ENCODE data around the gene COL9A3. TPM values are rescaled to one million over a fixed set of nuclear protein-coding genes. Genes with fewer than 3 reads are reported as not detected.

Gene COL9A3
- total RNA-seq, 1 experiment from 2014 or later = 150 TPM

GRCh38 chr20:62878244-62879038 lies 61.6 kb downstream of the COL9A3 start:
- H3K56ac ChIP-seq (ENCODE audit: insufficient read length, low read depth, low read length) = no peak overlapping the region
- H4K91ac ChIP-seq (ENCODE audit: insufficient read length, low read depth, low read length) = no peak overlapping the region
- no peaks in the 10 kb centered on the region for H3K9me3 ChIP-seq (ENCODE audit: control insufficient read depth, low read depth, low read length)
- no peak overlapping the region for H3K4ac ChIP-seq (ENCODE audit: low read depth, low read length)
- no peak overlapping the region for H4K8ac ChIP-seq (replicated peaks; ENCODE audit: insufficient read length, low read depth, low read length)
- H2AFZ ChIP-seq (ENCODE audit: low read length) = no peak overlapping the region
- H3K23ac ChIP-seq (ENCODE audit: insufficient read length, low read depth, low read length) = no peak overlapping the region
- H2BK20ac ChIP-seq (ENCODE audit: low read depth, low read length, poor library complexity, severe bottlenecking) = no peak overlapping the region
- H2BK120ac ChIP-seq (ENCODE audit: low read depth, low read length, poor library complexity, severe bottlenecking) = no peak overlapping the region
- H4K5ac ChIP-seq (ENCODE audit: insufficient read length, low read depth, low read length) = no peak overlapping the region
- Mint-ChIP-seq H3K27me3 (ENCODE audit: low read depth) (peaks cover 5% of the 10 kb centered on the region), H3K36me3 (ENCODE audit: insufficient read depth in 1 of 3, low read depth in 3 of 3) (peaks cover 0 to 22% (median 11%) of the 10 kb centered on the region in 3 experiments; a peak in 5 of 7 replicates), H3K4me1 (peaks cover 22 to 34% of the 10 kb centered on the region in 2 experiments), H3K9me3 (peaks cover 2 to 8% of the 10 kb centered on the region in 2 experiments; a peak in 4 of 5 replicates), H3K4me3 (peak overlapping the region in 1 of 2 experiments; percentile 35; a peak in 2 of 5 replicates), H3K27ac (no peak overlapping the region)
- no CpG with 5 or more reads among the region's 20 CpGs for WGBS (ENCODE audit: extremely low coverage, insufficient read length, low lambda C conversion rate)
- no peak overlapping the region for H3K9ac ChIP-seq (ENCODE audit: extremely low read depth, insufficient read length, low read length)
- no peak overlapping the region for H3K27ac ChIP-seq (ENCODE audit: insufficient read length, low read depth, low read length)
- H3K4me2 ChIP-seq (ENCODE audit: insufficient read depth, insufficient read length, low read length) = no peak overlapping the region
- no peak overlapping the region for H3K14ac ChIP-seq (ENCODE audit: insufficient read depth, low read length)
- DNase-seq = no peak
- H3K79me2 ChIP-seq (ENCODE audit: insufficient read depth, low read length) = no peaks in the 10 kb centered on the region
- H3K79me1 ChIP-seq (ENCODE audit: insufficient read depth, low read depth, low read length, poor library complexity, severe bottlenecking) = no peaks in the 10 kb centered on the region
- no peak overlapping the region for H2BK12ac ChIP-seq (ENCODE audit: insufficient read length, low read depth, low read length)
- H4K20me1 ChIP-seq (ENCODE audit: control insufficient read depth, insufficient read depth, insufficient read length) = no peaks in the 10 kb centered on the region
- no peaks in the 10 kb centered on the region for H3K27me3 ChIP-seq (ENCODE audit: insufficient read depth, low read length)
- H3K18ac ChIP-seq (ENCODE audit: insufficient read length, low read depth, low read length) = no peak overlapping the region
- no peak overlapping the region for H2BK5ac ChIP-seq (ENCODE audit: insufficient read length, low read length)
- H2BK15ac ChIP-seq (ENCODE audit: low read depth, low read length) = no peak overlapping the region
- TF ChIP-seq, protein P1, sequence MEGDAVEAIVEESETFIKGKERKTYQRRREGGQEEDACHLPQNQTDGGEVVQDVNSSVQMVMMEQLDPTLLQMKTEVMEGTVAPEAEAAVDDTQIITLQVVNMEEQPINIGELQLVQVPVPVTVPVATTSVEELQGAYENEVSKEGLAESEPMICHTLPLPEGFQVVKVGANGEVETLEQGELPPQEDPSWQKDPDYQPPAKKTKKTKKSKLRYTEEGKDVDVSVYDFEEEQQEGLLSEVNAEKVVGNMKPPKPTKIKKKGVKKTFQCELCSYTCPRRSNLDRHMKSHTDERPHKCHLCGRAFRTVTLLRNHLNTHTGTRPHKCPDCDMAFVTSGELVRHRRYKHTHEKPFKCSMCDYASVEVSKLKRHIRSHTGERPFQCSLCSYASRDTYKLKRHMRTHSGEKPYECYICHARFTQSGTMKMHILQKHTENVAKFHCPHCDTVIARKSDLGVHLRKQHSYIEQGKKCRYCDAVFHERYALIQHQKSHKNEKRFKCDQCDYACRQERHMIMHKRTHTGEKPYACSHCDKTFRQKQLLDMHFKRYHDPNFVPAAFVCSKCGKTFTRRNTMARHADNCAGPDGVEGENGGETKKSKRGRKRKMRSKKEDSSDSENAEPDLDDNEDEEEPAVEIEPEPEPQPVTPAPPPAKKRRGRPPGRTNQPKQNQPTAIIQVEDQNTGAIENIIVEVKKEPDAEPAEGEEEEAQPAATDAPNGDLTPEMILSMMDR (conservative IDR thresholded peaks at IDR 0.05) = no peak
- H3K4me1 ChIP-seq (ENCODE audit: insufficient read depth, low read length) = no peaks in the 10 kb centered on the region
- H3K23me2 ChIP-seq (ENCODE audit: insufficient read length, low read depth, low read length, poor library complexity, severe bottlenecking) = no peaks in the 10 kb centered on the region
- H3T11ph ChIP-seq (ENCODE audit: low read length) = no peak overlapping the region
- H2AK5ac ChIP-seq (ENCODE audit: insufficient read length, low read length) = no peak overlapping the region

Measured in H9 (cell line).